GM18868 (cell line): ENCODE measurements around the gene MARK3.

Experiments
- ATAC-seq: cut with Tn5 transposase; IDR thresholded peaks from one replicate; pipeline ENCODE4 v1.9.1; 2021; ENCODE audit warnings: mild to moderate bottlenecking, moderate library complexity; ENCODE audit not compliant: unreplicated experiment

The MARK3 gene

GRCh38 chr14:103366741-103367140, 18.5 kb upstream of the MARK3 start:
- no peak for ATAC-seq

GRCh38 chr14:103367995-103368394, 17.2 kb upstream of the MARK3 start:
- ATAC-seq: no peak

- ATAC-seq: no peak
Measured at GRCh38 chr14:103370087-103370486, 15.1 kb upstream of the MARK3 start.

GRCh38 chr14:103372017-103372416, 13.2 kb upstream of the MARK3 start:
- no peak for ATAC-seq

- ATAC-seq: no peak
Measured at GRCh38 chr14:103372552-103373304, 12.5 kb upstream of the MARK3 start.

- ATAC-seq: no peak
Measured at GRCh38 chr14:103374121-103374520, 11.1 kb upstream of the MARK3 start.

GRCh38 chr14:103377522-103378037, 7.6 kb upstream of the MARK3 start:
- no peak for ATAC-seq

- no peak for ATAC-seq
Measured at GRCh38 chr14:103378038-103378854, 7.0 kb upstream of the MARK3 start.

GRCh38 chr14:103380719-103381377, 4.4 kb upstream of the MARK3 start:
- ATAC-seq: no peak

- no peak for ATAC-seq
Measured at GRCh38 chr14:103382376-103382775, 2.8 kb upstream of the MARK3 start.

GRCh38 chr14:103384450-103385151, 614 bp upstream of the MARK3 start:
- ATAC-seq: no peak

GRCh38 chr14:103385929-103386712, 906 bp downstream of the MARK3 start:
- no peak for ATAC-seq

GRCh38 chr14:103386713-103387329, 1.6 kb downstream of the MARK3 start:
- ATAC-seq: no peak

- no peak for ATAC-seq
Measured at GRCh38 chr14:103388664-103389063, 3.4 kb downstream of the MARK3 start.

GRCh38 chr14:103390605-103391004, 5.4 kb downstream of the MARK3 start:
- no peak for ATAC-seq

- ATAC-seq: no peak
Measured at GRCh38 chr14:103391048-103391447, 5.8 kb downstream of the MARK3 start.

- ATAC-seq: no peak
Measured at GRCh38 chr14:103392106-103392505, 6.9 kb downstream of the MARK3 start.

GRCh38 chr14:103392572-103392971, 7.4 kb downstream of the MARK3 start:
- no peak for ATAC-seq

GRCh38 chr14:103393070-103393469, 7.9 kb downstream of the MARK3 start:
- ATAC-seq: no peak
